ENCODE measurements around the gene TNFRSF19.

- TF ChIP-seq, protein P1, sequence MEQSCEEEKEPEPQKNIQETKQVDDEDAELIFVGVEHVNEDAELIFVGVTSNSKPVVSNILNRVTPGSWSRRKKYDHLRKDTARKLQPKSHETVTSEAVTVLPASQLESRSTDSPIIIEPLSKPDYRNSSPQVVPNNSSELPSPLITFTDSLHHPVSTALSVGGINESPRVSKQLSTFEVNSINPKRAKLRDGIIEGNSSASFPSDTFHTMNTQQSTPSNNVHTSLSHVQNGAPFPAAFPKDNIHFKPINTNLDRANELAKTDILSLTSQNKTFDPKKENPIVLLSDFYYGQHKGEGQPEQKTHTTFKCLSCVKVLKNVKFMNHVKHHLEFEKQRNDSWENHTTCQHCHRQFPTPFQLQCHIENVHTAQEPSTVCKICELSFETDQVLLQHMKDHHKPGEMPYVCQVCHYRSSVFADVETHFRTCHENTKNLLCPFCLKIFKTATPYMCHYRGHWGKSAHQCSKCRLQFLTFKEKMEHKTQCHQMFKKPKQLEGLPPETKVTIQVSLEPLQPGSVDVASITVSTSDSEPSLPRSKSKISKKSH (CRISPR knock-in tag; IDR thresholded peaks at IDR 0.05; ENCODE audit: borderline replicate concordance), result no peak
- TF ChIP-seq RAD21 (CRISPR knock-in tag; IDR thresholded peaks at IDR 0.05) (no peak), USF2 (IDR thresholded peaks at IDR 0.05; ENCODE audit: low read depth, low read length) (no peak), USF2 (CRISPR knock-in tag; IDR thresholded peaks at IDR 0.05; ENCODE audit: borderline replicate concordance) (no peak), IKZF1 (IDR thresholded peaks at IDR 0.05) (no peak), ZNF678 (CRISPR knock-in tag; IDR thresholded peaks at IDR 0.05) (no peak), POLR2AphosphoS5 (IDR thresholded peaks at IDR 0.05; ENCODE audit: low read depth, low read length) (no peak)
Measured at GRCh38 chr13:23724196-23724970, 154.2 kb downstream of the TNFRSF19 start.
